Adrenal gland (tissue), 12 donors: ENCODE results near the gene LSS. TPM values are rescaled to one million over a fixed set of nuclear protein-coding genes. Genes with fewer than 3 reads are reported as not detected.

Experiments
- DNase-seq, 7 donors: peaks; one replicate each; pipeline ENCODE4 v3.0.0-alpha.2; 2019 to 2020
- H3K27ac ChIP-seq, 5 donors: fragments of 200-600 bp; sonication (generic) in 4 of 5; 1 replicate in 3 of 5; 2 replicates in 2 of 5; pipeline versions ENCODE4 v1.5.1 to v1.8.0; 2016 to 2020; ENCODE audit warnings: mild to moderate bottlenecking in 1 of 5
- H3K27me3 ChIP-seq: fragments of 200-600 bp; 2 replicates; pipeline ENCODE4 v1.8.0; 2021
- H3K36me3 ChIP-seq, 2 donors: fragments of 200-600 bp; replicated peaks in 1 of 2; 1 replicate in 1 of 2; 2 replicates in 1 of 2; pipeline versions ENCODE4 v1.5.1 to v1.8.0; 2018 to 2022
- H3K4me1 ChIP-seq, 2 donors: fragments of 200-600 bp; replicated peaks in 1 of 2; 1 replicate in 1 of 2; 2 replicates in 1 of 2; pipeline versions ENCODE4 v1.5.1 to v1.8.0; 2018 to 2021
- H3K4me3 ChIP-seq, 4 donors: fragments of 200-600 bp; sonication (generic) in 3 of 4; one replicate each; pipeline ENCODE4 v1.5.1; 2016 to 2018
- H3K9me3 ChIP-seq, 3 donors: fragments of 200-600 bp; sonication (generic) in 1 of 3; replicated peaks in 1 of 3; 1 replicate in 2 of 3; 2 replicates in 1 of 3; pipeline versions ENCODE4 v1.5.1 to v1.8.0; 2016 to 2021
- CTCF ChIP-seq, 6 experiments: fragments of 450-650 bp in 4 of 6; fragments of 200-600 bp in 2 of 6; sonication (generic) in 1 of 6; IDR thresholded peaks; 1 replicate in 5 of 6; 2 replicates in 1 of 6; pipeline versions ENCODE4 v1.5.1 to v1.8.0; 2016 to 2021; ENCODE audit warnings: antibody characterized with exemption in 6 of 6, mild to moderate bottlenecking in 2 of 6, moderate library complexity in 1 of 6
- POLR2A ChIP-seq, 2 donors: fragments of 450-650 bp; IDR thresholded peaks; one replicate each; pipeline ENCODE4 v1.6.1; 2017; ENCODE audit warnings: antibody characterized with exemption in 2 of 2, mild to moderate bottlenecking in 2 of 2, moderate library complexity in 1 of 2
- WGBS, 4 donors: extraction: QIAGEN DNeasy Blood & Tissue Kit in 2 of 4; methylation state at CpG; one replicate each; pipeline versions ENCODE4 v1.1.5 to v1.1.7; 2013 to 2017; 5-methylcytosine and 5-hydroxymethylcytosine counted together
- intact Hi-C, 2 donors: fragments of 100-400 bp; cut with DNase I; formaldehyde crosslinking; loops; one replicate each; pipeline versions ENCODE4 v1.14.1 to v1.15.0; 2022 to 2023
- polyA plus RNA-seq, 3 donors: library from polyadenylated mRNA; stranded (reverse); fragments of 200-250 nt in 2 of 3; fragments of 350-450 nt in 1 of 3; fragmentation: Illumina TruSeq in 1 of 3; extraction: RNeasy Lipid Tissue Mini Kit (QIAGEN cat#74804) in 1 of 3; gene quantifications; one replicate each; pipeline ENCODE4 v1.2.3, GENCODE V29; 2013 to 2014
- total RNA-seq, 9 donors: library from RNA; depleted of rRNA in 4 of 9; stranded (reverse); fragments of >200 nt in 4 of 9; fragments of 120-200 nt in 1 of 9; fragmentation: NEBNext Ultra II Directional in 1 of 9; extraction: Animal tissue kit (Norgen Biotek cat#: 25700) in 1 of 9; gene quantifications; one replicate each; pipeline versions ENCODE4 v1.1.0 to v1.2.4, GENCODE V29; 2013 to 2023
- donor health status: healthy with polysubstance abuse.
- donor health status: Bipolar disorder and iron deficiency.
- donor health status: DM: yes; HTN: yes; CAD: no.
- donor health status: DM: no; HTN: no; CAD: no.
- donor health status: DM: no; HTN: no; CAD: no.
- donor health status: DM: yes; HTN: yes; CAD: no.

LSS gene
- total and polyA plus RNA-seq, 12 donors = 46.3 to 246 (median 79.8) TPM

DNA sequence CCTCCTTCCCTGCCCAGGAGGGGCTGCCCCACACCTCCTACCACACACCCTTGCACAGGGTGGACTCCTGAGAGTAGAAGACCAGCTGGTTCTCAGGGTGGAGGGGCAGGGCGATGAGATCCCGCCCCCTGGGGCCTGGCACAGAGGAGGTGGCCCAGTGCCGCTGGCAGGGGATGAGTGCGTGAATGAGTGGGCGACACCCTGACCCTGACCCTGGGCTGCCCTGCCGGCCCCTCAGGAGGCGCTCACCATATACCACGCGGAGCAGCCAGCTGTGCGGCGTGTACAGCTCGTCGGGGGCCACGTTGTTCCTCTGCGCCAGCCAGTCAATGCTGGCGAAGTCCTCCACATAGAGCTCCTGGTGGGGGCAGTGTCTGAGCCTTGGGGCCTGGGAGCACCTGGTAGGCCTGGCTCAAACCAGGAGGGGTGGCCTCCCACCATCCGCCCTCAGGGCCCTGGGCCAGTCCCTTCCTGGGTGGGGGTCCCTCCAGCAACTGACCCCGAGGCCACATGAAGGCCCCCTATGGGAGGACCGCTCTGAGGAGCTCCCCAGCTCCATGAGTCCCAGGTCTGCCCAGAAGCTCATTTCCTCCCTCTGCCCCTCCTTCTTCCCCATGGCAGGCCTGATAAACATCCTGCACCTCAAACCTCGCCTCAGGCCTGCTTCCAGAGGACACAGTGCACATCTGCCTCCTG, 13.0 kb downstream of the LSS start:
- Histone ChIP-seq H3K36me3 (peaks cover 0 to 46% of the 10 kb centered on the region in 2 donors), H3K27ac (no peak overlapping the region), H3K9me3 (no peaks in the 10 kb centered on the region), H3K4me1 (no peaks in the 10 kb centered on the region), H3K4me3 (no peak overlapping the region), H3K27me3 (no peaks in the 10 kb centered on the region)
- WGBS, 4 donors = 80 to 91% (median 84%) methylated on average over 5 to 20 of the region's 20 CpGs
- intact Hi-C loops = no loop called here
- DNase-seq = peak in 2 of 7 donors; percentile 11 to 14
- TF ChIP-seq POLR2A (IDR thresholded peaks at IDR 0.05) (no peak), CTCF (IDR thresholded peaks at IDR 0.05) (no peak)

DNA sequence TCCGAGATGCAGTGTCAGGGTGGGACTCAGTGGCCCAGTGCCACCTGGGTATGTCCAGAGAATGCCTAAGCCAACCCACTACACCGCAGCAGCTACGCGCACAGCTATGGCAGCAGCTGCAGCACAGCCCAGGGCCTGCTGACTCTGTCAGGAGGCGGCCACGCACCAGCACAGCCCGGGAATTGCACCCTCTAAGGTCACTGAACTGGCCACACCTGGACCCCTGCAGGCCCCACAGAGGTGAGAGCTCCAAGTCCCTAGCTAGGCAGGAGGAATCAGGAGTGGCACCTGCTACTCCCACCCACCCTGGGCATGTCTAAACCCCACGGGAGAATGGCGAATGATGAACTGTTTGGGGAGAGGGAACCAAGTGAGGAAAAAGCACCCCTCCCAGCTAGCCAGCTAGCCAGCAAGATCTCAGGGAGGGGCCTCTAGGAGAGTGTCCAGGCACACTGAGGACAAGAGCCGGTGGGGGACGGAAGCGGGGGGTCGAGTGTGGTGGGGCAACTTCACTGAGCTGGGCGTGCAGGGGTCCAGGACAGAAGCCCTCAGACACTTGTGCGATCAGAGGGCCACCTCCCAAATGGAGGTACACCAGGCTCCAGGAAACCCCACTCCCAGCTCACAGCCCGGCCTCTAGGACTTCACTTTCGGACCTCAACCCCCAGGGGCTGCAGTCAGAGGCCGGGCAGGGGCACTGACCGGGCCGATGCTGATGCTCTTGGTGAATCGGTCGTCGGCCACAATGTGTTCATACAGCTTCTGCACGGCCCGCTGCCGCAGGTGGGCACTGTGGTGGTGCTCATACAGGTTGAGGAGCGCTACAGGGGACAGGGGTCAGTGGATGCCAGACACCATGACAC, 13.9 kb downstream of the LSS start:
- no peaks in the 10 kb centered on the region for H3K27me3 ChIP-seq
- WGBS, 4 donors = 89 to 95% (median 93%) methylated on average over 14 to 27 of the region's 27 CpGs
- no peaks in the 10 kb centered on the region for H3K9me3 ChIP-seq
- TF ChIP-seq POLR2A (IDR thresholded peaks at IDR 0.05) (no peak), CTCF (IDR thresholded peaks at IDR 0.05) (no peak)
- intact Hi-C loops = no loop called here
- H3K4me1 ChIP-seq = no peaks in the 10 kb centered on the region
- H3K4me3 ChIP-seq = no peak overlapping the region
- H3K36me3 ChIP-seq = peaks cover 0 to 46% of the 10 kb centered on the region in 2 donors
- no peak overlapping the region for H3K27ac ChIP-seq
- DNase-seq = peak in 2 of 7 donors; percentile 9 to 10

GRCh38 chr21:46213620-46214286, 14.8 kb downstream of the LSS start:
- WGBS, 4 donors = 86 to 94% (median 88%) methylated on average over 5 to 15 of the region's 15 CpGs
- peak in 2 of 7 donors; percentile 5 to 13 for DNase-seq
- TF ChIP-seq POLR2A (IDR thresholded peaks at IDR 0.05) = no peak
- TF ChIP-seq CTCF (IDR thresholded peaks at IDR 0.05) = no peak
- Histone ChIP-seq H3K9me3 (no peaks in the 10 kb centered on the region), H3K36me3 (peaks cover 0 to 45% of the 10 kb centered on the region in 2 donors), H3K27me3 (no peaks in the 10 kb centered on the region), H3K4me3 (no peak overlapping the region), H3K4me1 (no peaks in the 10 kb centered on the region), H3K27ac (no peak overlapping the region)
- intact Hi-C loops = no loop called here
